GM06990 (cell line): ENCODE data around the gene OR52A5.

Source experiments
- DNase-seq: peaks from one replicate; pipeline ENCODE4 v3.0.0-alpha.2; 2011; ENCODE audit not compliant: insufficient read length; ENCODE audit errors: extremely low read depth
- H3K27me3 ChIP-seq: replicated peaks from 2 replicates; pipeline ENCODE4 v1.6.0; 2011; ENCODE audit warnings: low read length; ENCODE audit not compliant: control insufficient read depth, insufficient read depth
- H3K36me3 ChIP-seq: 2 replicates; pipeline ENCODE4 v1.5.1; 2011; ENCODE audit warnings: low read length; ENCODE audit not compliant: control insufficient read depth, insufficient read depth
- H3K4me3 ChIP-seq: replicated peaks from 2 replicates; pipeline ENCODE4 v1.5.1; 2011; ENCODE audit warnings: low read depth, mild to moderate bottlenecking, control low read depth, low read length
- CTCF ChIP-seq: IDR thresholded peaks from 2 replicates; pipeline ENCODE4 v1.5.1; 2011; ENCODE audit warnings: low read length, control low read depth, mild to moderate bottlenecking, inconsistent platforms; ENCODE audit not compliant: insufficient read depth, poor library complexity, severe bottlenecking

The OR52A5 gene

GRCh38 chr11:5081405-5081804 is 56.8 kb downstream of the OR52A5 start:
- no peak overlapping the region for H3K4me3 ChIP-seq
- no peak for TF ChIP-seq CTCF
- H3K36me3 ChIP-seq: no peaks in the 10 kb centered on the region
- H3K27me3 ChIP-seq: no peaks in the 10 kb centered on the region
- no peak for DNase-seq
